ENCODE data around the gene TESMIN.
A peak's percentile ranks its signal among the peaks of the same experiment; 100 is the strongest.

Gene TESMIN, protein sequence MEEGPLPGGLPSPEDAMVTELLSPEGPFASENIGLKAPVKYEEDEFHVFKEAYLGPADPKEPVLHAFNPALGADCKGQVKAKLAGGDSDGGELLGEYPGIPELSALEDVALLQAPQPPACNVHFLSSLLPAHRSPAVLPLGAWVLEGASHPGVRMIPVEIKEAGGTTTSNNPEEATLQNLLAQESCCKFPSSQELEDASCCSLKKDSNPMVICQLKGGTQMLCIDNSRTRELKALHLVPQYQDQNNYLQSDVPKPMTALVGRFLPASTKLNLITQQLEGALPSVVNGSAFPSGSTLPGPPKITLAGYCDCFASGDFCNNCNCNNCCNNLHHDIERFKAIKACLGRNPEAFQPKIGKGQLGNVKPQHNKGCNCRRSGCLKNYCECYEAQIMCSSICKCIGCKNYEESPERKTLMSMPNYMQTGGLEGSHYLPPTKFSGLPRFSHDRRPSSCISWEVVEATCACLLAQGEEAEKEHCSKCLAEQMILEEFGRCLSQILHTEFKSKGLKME

DNA sequence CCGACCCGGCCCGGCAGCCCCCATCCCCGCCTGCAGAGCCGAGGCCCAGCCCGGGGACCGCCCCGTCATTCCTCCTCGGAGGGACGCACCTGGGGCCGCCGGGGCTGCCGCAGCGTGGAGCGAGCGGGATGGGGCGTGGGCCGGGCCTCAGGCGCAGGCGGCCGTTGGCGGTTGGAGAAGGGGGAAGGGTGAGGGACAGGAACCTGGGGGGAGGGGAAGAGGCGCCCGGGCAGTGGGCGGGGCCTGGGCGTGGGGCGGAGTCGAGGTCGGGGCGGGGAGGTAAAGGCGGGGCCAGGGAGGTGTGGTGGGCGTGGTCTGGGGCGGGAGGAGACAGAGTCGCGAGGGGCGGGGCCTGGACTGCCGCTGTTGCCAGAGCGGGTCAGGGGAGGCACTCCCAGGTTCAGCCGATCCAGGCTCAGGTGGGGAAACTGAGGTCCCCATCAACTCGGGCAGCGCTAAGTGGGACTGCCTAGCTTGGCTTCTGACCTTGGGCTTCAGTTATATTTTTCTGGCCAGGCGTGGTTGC lies at the start of gene TESMIN:
Gene TESMIN, minus strand, starts transcription at position 190 of the 526 bp plus-strand sequence. CDS start 860 bp downstream, outside the sequence.
- peak; percentile 99 for DNase-seq

DNA sequence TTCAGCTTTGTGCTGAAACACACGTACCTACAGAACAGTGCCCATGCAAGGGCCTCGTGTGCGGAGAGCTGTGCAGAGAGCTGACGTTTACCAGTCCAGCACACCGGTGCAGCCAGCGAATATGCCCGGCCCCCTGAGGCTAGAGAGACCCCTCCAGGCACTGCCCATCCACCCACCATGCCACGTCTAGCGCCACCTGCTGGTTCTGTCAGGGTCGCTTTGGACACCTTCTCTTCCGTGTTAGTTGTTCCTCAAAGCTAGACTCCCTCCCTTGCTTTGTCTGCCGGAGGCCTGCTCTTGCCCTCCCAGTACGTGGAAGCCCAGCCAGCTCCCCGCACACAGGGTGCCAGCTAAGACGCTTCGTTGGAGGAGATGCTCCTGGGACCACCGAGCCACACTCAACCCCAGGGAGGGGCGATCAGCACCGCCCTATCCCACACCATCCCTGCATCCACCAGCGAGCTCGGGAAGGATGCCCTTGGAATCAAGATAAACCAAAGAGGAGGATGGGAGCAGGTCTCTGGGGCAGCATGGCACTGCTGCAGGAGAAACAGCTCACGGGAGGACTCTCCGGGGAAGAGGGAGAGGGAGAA lies 47.0 kb upstream of the TESMIN start:
- peak; percentile 57 for DNase-seq

DNA sequence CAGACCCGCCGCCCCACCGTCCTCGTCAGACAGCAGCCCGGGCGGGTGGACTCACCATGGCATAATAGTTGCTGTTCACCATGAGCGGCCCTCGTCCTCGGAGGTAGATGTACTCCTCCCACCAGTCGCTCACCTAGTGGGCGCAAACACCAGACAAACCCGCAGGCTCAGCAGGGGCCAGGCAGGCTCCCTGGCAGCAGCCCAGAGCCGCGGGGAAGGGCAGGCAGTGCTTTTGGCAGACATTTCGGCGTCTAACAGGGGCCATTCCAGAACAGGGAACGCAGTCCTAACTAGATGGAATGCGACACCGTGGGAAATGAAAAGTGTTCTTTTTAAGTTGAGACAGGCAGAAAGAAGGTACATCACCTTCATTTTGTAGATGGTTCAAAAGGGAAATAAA lies 45.5 kb upstream of the TESMIN start:
- DNase-seq: no peak

DNA sequence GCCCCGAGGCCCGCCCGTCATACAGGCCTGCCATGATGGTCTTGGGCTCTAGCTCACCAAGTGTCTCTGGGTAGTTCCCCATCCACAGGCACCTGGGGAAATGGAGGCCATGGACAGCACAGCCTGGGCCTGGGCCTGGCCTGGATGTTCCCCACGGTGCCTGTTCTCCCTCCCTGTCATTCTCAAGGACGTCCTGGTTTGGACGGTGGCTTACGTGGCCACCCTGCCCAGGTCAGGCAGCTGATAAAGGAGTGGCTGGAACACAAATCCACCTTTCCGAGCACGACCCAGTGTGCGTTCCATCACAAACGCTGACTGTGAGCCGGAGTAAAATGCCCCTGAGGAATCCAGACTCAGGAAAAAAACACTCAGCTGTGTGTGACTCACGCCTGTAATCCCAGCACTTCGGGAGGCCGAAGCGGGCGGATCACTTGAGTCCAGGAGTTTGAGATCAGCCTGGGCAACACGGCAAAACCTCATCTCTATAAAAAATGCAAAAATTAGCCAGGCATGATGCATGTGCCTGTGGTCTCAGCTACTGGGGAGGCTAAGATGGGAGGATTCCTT lies 41.2 kb upstream of the TESMIN start:
- DNase-seq: no peak

DNA sequence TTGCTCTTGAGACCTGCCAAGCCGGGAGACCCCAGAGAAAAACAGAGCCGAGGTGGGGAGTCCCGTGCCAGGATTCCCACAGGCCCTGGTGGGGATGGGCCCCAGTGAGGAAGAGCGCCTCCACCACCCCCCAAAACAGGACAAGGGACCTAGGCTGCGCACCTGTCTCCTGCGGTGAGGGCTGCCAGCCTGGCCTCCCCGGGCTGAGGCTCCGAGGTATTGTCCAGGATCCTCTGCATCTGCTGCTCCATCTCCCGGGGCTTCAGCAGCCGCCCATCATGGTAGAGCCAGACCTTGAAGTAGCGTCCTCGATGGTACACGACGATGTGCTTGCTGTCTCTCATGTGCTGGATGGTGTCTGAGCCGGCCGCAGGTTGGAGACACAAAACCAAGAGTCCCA lies 33.3 kb upstream of the TESMIN start:
- DNase-seq: no peak

DNA sequence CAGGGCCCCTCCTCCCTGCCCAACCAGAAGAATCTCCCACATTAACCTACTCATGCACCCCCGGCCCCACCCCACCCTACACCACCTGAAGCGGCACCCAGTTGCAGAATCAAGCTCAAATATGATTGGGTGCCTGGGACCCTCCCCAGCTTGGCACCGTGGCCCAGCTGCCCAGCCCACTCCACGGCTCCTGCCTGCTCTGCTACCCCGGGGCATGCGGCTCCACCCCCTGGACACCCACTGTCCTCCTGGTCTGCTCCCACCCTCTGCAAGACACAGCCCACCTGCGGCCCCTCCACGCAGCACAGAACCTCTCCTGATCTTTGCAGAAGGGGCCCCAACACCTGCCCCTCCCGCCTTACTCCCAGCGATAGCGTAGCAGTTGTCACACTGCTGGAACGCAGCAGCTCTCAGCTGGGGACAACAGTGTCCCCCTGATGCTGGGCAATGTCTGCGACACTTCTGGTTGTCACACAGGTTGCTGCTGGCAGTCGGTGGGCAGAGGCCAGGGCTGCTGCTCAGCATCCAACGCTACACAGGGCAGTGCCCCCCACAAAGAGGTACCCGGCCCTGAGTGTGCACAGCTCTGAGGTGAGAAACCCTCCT lies 32.0 kb upstream of the TESMIN start:
- no peak for DNase-seq

DNA sequence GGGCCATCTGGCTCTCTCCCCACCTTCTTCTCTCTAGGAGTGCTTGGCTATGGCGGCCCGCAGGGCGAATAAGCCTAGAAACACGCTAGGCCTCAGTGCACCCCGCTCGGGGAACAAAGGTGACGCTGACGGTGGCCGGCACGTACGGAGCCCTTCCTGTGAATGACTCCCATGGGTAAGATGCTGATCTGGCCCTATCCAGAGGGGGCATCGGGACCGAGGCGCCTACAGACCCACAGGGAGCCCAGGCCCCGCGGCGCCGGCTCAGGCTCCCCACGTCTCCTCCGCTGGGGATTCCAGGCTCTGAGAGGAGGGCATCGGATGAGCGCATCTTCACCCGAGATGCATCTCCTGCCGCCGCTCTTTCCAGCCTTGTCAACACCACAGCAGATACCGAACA lies 31.4 kb upstream of the TESMIN start:
- no peak for DNase-seq

DNA sequence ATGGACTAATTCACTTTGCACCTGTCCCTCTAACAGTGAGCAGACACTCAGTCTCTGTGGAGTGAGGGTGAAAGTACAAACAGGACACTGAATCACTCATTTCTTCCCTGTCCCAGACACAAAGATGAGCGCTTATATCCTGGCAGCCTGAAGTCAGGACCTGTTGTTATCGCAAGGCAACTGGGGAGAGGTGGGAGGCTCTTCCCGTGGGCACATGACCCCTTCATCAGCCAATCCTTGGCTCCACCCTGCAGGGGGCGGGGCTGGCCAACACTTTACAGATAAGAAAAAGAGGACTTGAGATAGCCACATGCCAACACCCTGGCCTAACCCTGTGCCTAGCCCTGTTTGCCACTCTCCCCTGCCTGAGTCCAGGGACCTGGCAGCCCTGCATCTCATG lies 29.5 kb upstream of the TESMIN start:
- DNase-seq: no peak

DNA sequence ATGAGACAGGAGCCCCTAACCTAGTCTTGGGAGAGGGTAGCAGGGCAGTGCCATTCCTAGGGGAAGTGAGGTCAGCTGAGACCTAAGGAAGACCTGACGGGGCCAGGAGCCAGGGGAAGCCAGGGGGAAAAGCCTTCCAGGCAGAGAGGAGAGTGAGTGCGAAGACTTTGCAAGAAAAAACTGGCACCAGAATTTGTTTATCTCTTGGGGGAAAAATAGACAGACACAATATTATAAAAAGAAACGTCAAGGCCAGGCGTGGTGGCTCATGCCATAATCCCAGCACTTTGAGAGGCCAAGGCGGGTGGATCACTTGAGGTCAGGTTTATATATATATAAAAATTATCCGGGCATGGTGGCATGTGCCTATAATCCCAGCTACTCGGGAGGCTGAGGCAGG lies 26.9 kb upstream of the TESMIN start:
- no peak for DNase-seq

DNA sequence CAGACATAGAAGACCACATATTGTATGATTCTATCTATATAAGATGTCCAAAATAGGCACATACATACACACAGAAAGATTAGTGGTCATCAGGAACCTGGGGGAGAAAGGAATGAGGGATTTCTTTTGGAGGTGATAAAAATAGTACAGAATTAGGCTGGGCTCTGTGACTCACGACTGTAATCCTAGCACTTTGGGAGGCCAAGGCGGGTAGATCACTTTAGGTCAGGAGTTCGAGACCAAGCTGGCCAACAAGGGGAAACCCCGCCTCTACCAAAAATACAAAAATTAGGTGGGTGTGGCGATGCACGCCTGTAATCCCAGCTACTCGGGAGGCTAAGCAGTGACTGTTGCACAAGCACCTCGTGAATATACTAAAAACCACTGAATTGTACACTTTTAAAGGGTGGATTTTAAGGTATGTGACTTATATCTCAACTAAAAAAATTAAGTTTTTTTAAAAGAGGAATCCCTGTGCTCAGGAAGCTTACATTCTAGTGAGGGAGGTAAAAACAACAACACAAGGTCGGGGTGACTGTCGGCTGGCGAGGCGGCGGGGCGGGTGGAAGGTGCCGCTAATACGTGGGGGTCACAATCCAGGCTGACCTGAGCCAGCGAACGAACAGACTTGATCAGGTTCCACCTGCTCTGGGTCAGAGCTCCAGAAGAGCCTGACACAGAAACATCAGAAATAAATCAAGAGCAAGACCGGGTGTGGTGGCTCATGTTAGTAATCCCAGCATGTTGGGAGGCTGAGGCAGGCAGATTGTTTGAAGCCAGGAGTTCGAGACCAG lies 25.3 kb upstream of the TESMIN start:
- no peak for DNase-seq

DNA sequence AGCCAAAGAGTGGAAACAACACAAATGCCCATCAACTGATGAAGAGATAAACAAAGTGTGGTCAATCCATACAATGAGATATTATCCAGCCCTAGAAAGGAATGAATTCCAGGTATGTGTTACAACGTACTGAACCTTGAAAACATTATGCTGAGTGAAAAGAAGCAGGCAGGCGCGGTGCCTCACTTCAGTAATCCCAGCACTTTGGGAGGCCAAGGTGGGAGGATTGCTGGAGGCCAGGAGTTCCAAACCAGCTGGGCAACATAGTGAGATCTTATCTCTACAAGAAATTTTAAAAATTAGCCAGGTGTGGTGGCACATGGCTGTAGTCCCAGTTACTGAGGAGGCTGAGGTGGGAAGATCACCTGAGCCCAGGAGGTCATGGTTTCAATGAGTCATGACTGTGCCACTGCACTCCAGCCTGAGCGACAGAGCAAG lies 24.6 kb upstream of the TESMIN start:
- DNase-seq: no peak

DNA sequence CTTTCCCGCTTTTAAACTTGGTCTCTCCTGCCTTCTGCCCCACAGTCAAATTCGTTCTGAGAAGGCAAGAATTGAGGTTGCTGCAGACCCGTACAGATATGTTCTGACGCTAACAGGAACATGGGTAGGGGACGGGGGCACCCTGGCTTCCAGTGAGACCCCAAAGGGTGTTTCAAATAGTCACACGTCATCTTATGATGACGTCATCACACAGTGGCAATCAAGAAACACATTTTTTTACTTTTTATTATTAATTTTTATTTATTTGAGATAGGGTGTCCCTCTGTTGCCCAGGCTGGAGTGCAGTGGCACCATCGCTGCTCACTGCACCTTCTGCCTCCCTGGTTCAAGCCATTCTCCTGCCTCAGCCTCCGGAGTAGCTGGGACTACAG lies 22.9 kb upstream of the TESMIN start:
- no peak for DNase-seq

DNA sequence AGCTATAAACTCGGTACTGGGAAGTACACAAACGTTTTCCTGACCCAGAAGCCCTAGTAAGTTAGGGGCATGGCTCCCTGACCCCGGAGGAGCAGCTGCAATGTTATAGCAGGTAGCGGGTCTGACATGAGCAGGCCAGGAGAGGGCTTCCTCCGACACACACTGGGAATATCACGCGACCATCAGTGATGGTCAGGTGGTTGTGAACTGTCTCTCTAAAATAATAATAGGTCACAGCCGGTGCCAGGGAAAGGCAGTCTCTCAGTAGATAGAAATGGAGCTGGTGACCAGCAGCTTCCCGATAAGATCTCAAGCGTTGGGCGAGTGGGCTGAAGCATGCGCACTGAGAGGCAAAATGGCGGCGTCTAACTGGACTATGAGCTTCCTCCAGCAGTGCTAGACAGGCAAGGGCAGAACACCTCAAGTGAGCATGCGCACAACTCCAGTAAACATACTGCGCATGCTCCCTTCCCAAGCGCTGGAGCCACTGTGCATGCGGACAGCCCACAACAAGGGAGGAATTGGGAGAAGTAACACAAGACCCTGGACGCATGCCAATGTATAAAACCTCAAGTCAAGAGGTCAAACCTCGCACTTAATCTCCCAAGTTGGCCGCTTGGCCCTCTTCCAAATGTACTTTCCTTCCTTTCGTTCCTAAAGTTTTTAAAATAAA lies 22.3 kb upstream of the TESMIN start:
- DNase-seq: no peak

DNA sequence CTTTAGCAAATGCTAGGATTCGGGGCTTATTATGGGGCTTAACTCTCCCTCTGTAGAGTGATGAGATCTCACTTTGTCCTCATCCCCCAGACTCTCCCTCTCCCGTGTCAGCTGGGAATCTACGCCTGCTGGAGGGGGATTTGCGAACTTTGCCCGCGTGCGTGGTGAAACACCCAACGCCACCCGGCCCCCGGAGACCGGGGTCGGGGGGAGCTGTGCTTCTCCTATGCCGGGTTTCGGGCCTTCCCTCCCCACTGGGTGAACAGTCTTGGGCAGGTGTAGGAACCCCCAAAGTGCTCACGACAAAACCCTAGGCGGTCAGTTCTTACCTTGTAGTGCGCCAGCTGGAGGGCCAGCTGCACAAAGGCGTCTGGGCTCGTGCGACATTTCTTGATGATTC lies 21.6 kb upstream of the TESMIN start:
- no peak for DNase-seq

DNA sequence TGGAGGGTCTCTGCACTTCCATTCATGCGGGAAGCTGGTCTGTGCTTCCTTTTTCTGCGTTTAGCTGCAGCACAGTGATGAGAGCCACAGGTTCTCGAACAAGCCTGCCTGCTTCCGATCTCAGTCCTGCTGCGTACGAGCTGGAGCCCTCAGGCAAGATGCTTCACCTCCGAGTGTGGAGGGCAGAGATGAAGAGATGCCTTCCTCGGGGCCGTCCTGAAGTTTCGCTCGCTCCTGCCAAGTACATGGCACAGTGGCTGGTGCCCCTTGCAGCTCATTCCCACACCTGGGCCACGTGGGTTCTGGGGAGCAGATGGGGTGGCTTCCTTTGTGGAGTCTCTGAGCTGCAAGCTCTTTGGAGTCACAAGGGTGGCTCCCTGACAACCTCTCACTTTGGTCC lies 19.5 kb upstream of the TESMIN start:
- no peak for DNase-seq

DNA sequence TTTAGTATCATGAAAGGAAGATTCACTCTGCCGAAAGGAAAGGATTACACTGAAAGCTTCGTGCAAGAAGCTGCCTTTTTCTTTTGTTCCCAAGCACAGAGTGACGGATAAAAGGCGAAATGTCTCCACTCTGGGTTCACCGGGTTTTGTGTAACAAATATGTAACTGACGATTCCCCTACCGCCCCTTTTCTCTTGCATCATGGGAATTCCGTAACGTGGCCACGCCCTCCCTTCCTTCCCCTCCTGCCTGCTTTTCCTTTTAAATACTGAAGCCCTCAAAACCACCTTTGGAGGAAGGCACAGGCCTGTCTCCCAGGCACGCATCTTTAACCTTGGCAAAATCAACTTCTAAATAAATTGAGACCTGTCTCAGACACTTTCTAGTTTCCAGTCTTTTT lies 16.4 kb upstream of the TESMIN start:
- DNase-seq: no peak

DNA sequence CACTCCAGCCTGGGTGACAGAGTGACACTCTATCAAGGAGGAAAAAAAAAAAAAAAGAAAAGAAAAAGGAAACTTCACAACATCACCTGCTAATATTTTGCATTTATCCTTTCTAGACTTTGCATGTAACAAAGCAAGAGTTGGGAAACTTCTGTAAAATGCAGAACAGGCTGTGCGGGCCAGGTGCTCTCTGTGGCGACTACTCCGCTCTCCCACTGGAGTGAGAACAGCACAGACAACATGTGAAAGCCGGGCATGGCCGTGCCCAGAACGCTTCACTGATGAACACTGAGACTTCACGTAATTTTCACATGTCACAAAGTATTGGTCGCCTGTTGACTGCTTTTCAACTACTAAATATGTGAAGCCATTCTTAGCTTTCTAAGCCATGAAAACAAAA lies 15.5 kb upstream of the TESMIN start:
- no peak for DNase-seq

DNA sequence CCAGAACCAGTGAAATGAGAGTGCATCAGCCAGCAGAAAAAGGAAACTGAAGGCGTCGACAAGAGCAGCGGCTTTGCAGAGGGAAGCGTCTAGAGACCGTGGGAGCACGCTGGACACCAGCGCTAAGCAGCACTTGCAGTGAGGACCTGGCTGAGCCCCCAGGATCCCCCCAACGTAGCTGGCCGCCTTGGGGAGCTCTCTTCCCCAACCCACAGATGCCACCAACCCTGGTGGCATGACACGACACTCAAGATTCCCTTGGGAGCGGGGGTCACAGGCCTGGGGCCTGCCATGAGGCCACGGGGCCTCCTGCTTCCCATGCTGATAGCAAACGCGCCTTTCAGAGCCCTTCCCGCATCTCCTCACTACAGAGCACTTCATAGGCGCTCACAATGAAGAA lies 13.4 kb upstream of the TESMIN start:
- no peak for DNase-seq

DNA sequence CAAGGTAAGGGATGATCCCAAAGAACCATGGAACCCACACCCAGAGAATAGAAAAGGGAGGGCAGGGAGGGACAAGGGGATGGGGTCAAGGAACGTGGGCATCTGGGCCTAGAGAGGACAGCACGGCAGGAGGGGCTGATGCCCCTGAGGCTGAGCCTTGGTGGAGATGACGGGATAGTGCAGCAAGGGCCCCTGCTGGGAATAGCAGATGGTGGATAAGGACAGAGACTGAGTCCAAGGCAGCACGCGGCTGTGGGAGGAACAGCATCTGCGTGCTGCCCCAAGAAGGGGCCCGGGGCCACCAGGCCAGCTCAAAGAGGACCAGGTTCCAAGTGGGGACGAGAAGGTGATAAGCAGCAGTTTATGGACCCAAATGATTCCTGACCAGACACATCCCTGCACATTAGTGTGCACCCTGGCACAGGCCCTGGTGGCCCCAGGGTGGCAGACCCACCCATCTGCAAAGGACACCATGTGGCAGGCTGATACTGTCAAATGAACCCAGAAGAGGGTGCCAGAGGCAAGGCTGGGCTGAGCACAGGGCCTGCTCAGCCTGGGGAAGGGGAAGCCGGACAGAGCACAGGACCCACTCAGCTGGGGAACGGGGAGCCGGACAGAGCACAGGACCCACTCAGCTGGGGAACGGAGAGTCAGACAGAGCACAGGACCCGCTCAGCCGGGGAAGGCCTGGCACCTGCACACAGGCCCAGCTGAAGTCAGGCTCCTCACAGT lies 12.8 kb upstream of the TESMIN start:
- DNase-seq: no peak

DNA sequence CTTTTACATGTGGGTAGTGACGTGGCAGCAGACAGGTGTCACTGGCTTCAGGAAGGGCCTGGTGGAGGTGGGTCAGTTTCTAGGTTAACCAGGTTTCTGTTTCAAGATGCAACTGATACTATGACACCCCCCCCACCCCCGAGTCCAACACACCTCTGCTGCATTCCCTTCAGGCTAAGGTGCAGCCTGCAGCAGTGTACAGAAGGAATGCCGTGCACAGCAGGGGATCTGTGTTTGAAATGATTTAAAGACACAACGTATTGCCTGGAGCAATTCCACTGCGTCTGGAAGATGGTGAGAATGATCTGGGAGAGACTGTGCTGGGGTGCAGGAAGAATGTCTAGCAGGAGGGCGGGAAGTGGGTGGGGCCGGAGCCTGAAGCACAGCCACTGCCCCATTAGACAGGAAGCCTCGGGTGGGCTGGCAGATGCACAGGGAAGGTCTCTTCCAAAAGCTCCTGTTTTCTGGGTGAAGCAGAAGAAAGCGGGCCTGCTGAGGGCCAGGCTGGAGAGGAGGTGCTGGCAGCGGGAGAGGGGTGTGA lies 11.9 kb upstream of the TESMIN start:
- DNase-seq: no peak

DNA sequence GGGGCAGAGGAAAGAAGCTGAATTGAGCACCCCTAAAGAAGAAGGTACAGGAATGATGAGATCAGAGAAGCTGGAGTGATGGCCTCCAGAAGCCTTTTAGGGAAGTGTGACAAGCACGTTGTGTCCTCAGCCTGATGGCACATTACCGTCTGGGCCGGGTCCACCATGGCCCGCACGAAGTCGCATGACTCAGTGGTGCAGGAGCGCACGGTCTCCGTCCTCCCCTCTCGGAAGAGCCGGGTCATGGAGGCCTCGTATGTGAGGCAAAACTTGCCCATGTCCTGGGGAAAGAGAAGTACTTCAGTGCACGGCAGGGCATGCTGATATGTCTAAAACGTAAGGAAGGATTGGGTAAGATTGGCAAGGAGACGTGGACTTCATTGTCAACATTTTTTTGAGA lies 11.2 kb upstream of the TESMIN start:
- no peak for DNase-seq
